Measurements from ENCODE around the gene SMCO2.

Gene SMCO2

DNA sequence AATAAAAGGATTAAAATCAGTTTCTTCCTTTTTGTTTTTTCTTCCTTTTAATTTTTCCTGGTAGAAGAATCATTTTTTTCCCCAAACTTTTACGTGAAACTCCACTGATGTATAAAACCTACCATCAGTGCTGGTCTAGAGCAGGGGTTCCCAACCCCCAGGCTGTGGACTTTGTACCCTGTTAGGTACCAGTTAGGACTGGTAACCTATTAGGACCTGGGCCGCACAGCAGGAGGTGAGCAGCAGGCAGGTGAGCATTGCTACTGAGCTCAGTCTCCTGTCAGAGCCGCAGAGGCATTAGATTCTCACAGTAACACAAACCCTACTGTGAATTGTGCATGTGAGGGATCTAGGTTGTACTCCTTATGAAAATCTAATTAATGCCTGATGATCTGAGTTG is 10.1 kb downstream of the SMCO2 start:
- Histone ChIP-seq H3K9ac (ENCODE audit: low read length) (no peak overlapping the region), H3K18ac (ENCODE audit: low read length) (no peak overlapping the region), H3K79me2 (ENCODE audit: control insufficient read depth, insufficient read depth, low read length) (no peaks in the 10 kb centered on the region), H3K27ac (ENCODE audit: low read depth, low read length) (no peak overlapping the region), H2BK15ac (replicated peaks; ENCODE audit: low read depth) (no peak overlapping the region), H3K4me2 (ENCODE audit: low read length) (no peak overlapping the region), H3K36me3 (ENCODE audit: control insufficient read depth, insufficient read depth, low read length) (no peaks in the 10 kb centered on the region), H3K79me1 (ENCODE audit: low read length) (no peaks in the 10 kb centered on the region), H2BK120ac (ENCODE audit: low read depth, low read length) (no peak overlapping the region), H4K5ac (ENCODE audit: low read length) (no peak overlapping the region), H3K4me3 (ENCODE audit: low read length) (no peak overlapping the region), H2AK5ac (ENCODE audit: low read length) (no peak overlapping the region), H3K4me1 (ENCODE audit: control insufficient read depth, low read depth, low read length) (no peaks in the 10 kb centered on the region), H3K4ac (ENCODE audit: low read depth, low read length) (no peak overlapping the region), H4K8ac (ENCODE audit: low read depth, low read length) (no peak overlapping the region), H3K56ac (ENCODE audit: low read length) (no peak overlapping the region), H3K23ac (ENCODE audit: low read length) (no peak overlapping the region), H3K27me3 (ENCODE audit: insufficient read depth, low read length, poor library complexity) (no peaks in the 10 kb centered on the region), H2BK5ac (ENCODE audit: low read length) (no peak overlapping the region)
- no peak for DNase-seq
- no CpG with 5 or more reads among the region's 3 CpGs for WGBS (ENCODE audit: extremely low coverage, insufficient coverage, low lambda C conversion rate)

DNA sequence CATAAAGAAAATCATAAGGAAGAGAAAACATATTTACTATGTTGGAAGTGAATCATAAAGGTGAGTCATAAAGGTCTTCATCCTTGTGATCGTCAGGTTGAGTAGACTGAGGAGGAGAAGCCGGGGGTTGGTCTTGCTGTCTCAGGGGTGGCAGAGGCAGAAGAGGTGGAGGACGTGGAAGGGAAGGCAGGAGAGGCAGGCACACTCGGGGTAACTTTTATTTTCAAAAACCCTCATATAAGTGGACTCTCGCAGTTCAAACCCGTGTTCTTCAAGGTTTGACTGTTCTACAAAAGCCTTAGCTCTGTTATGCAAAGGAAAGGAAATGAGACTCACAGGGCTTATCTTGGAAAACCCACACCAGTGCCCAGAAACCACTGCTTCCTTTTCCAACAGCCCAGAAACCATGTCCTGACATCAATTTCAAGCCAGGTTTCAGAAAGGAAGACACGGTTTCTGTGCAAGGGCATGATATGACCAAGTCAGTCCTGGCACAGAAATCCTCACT is 14.0 kb downstream of the SMCO2 start:
- Histone ChIP-seq H4K5ac (ENCODE audit: low read length) (no peak overlapping the region), H3K4ac (ENCODE audit: low read depth, low read length) (no peak overlapping the region), H3K27ac (ENCODE audit: low read depth, low read length) (no peak overlapping the region), H3K56ac (ENCODE audit: low read length) (no peak overlapping the region), H3K27me3 (ENCODE audit: insufficient read depth, low read length, poor library complexity) (no peaks in the 10 kb centered on the region), H2BK5ac (ENCODE audit: low read length) (no peak overlapping the region), H2BK15ac (replicated peaks; ENCODE audit: low read depth) (no peak overlapping the region), H3K4me1 (ENCODE audit: control insufficient read depth, low read depth, low read length) (no peaks in the 10 kb centered on the region), H4K8ac (ENCODE audit: low read depth, low read length) (no peak overlapping the region), H3K4me3 (ENCODE audit: low read length) (no peak overlapping the region), H3K36me3 (ENCODE audit: control insufficient read depth, insufficient read depth, low read length) (no peaks in the 10 kb centered on the region), H3K9ac (ENCODE audit: low read length) (no peak overlapping the region), H3K79me2 (ENCODE audit: control insufficient read depth, insufficient read depth, low read length) (no peaks in the 10 kb centered on the region), H2AK5ac (ENCODE audit: low read length) (no peak overlapping the region), H3K23ac (ENCODE audit: low read length) (no peak overlapping the region), H2BK120ac (ENCODE audit: low read depth, low read length) (no peak overlapping the region), H3K4me2 (ENCODE audit: low read length) (no peak overlapping the region), H3K18ac (ENCODE audit: low read length) (no peak overlapping the region), H3K79me1 (ENCODE audit: low read length) (no peaks in the 10 kb centered on the region)
- WGBS (ENCODE audit: extremely low coverage, insufficient coverage, low lambda C conversion rate) = no CpG with 5 or more reads among the region's 7 CpGs
- no peak for DNase-seq

DNA sequence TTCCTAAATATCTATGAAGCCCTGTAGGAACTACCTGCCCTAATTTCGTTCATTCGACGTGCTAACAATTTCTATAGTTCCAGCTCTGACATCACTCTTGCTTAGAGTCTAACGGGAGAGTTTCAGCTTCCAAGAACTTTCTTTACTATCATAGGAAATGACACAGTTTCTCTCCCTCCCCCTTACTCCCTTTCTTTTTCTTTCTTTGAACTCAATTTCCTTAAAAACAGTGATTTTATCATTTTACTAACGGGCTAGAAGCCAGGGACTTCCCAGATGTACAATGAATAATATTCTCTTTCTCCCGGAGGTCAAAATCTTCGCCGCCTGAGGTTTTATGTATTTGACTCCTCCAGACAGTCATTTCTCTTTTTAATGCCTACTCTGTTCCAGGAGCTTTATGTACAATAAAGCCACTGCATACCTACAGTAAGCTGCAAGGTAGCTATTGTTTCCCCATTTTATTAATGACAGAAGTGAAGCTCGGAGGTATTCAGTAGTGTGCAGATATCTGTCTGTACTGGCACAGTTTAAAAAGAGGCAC is 15.7 kb downstream of the SMCO2 start:
- no peak for DNase-seq

DNA sequence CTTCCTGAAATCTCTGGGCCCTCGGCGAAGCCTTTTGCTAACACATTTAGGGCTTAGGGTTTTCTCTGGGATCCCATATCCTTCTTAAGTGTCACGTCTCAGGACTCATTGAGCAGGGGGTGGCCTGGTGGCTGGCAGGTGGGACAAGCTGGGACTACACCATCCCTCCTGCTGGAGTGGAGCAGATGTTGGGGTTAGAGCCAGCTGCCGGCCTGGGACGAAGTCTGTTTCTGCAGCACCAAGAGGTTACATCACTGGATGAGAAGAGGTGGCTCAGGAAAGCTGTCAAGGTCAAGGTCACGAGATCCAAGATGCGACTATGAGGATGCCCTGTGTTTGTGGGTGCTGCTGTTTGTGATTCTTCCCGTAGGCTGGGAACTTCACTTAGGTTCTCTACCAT is 16.3 kb downstream of the SMCO2 start:
- Histone ChIP-seq H3K27me3 (ENCODE audit: insufficient read depth, low read length, poor library complexity) (no peaks in the 10 kb centered on the region), H3K79me2 (ENCODE audit: control insufficient read depth, insufficient read depth, low read length) (no peaks in the 10 kb centered on the region), H3K56ac (ENCODE audit: low read length) (no peak overlapping the region), H3K4me1 (ENCODE audit: control insufficient read depth, low read depth, low read length) (no peaks in the 10 kb centered on the region), H3K4me3 (ENCODE audit: low read length) (no peak overlapping the region), H4K8ac (ENCODE audit: low read depth, low read length) (no peak overlapping the region), H2BK5ac (ENCODE audit: low read length) (no peak overlapping the region), H3K79me1 (ENCODE audit: low read length) (no peaks in the 10 kb centered on the region), H3K9ac (ENCODE audit: low read length) (no peak overlapping the region), H3K18ac (ENCODE audit: low read length) (no peak overlapping the region), H2BK15ac (replicated peaks; ENCODE audit: low read depth) (no peak overlapping the region), H3K4me2 (ENCODE audit: low read length) (no peak overlapping the region), H3K4ac (ENCODE audit: low read depth, low read length) (no peak overlapping the region), H3K23ac (ENCODE audit: low read length) (no peak overlapping the region), H2BK120ac (ENCODE audit: low read depth, low read length) (no peak overlapping the region), H4K5ac (ENCODE audit: low read length) (no peak overlapping the region), H2AK5ac (ENCODE audit: low read length) (no peak overlapping the region), H3K27ac (ENCODE audit: low read depth, low read length) (no peak overlapping the region), H3K36me3 (ENCODE audit: control insufficient read depth, insufficient read depth, low read length) (no peaks in the 10 kb centered on the region)
- no CpG with 5 or more reads among the region's 8 CpGs for WGBS (ENCODE audit: extremely low coverage, insufficient coverage, low lambda C conversion rate)
- DNase-seq = no peak

More for the DNA sequence above, 15.7 kb downstream of the SMCO2 start:
- Histone ChIP-seq H3K4me3 (ENCODE audit: low read length) (no peak overlapping the region), H3K9ac (ENCODE audit: low read length) (no peak overlapping the region), H3K27ac (ENCODE audit: low read depth, low read length) (no peak overlapping the region), H2AK5ac (ENCODE audit: low read length) (no peak overlapping the region), H2BK120ac (ENCODE audit: low read depth, low read length) (no peak overlapping the region), H3K4ac (ENCODE audit: low read depth, low read length) (no peak overlapping the region), H3K23ac (ENCODE audit: low read length) (no peak overlapping the region), H3K18ac (ENCODE audit: low read length) (no peak overlapping the region), H3K79me1 (ENCODE audit: low read length) (no peaks in the 10 kb centered on the region), H2BK15ac (replicated peaks; ENCODE audit: low read depth) (no peak overlapping the region), H3K79me2 (ENCODE audit: control insufficient read depth, insufficient read depth, low read length) (no peaks in the 10 kb centered on the region), H3K27me3 (ENCODE audit: insufficient read depth, low read length, poor library complexity) (no peaks in the 10 kb centered on the region), H3K4me2 (ENCODE audit: low read length) (no peak overlapping the region), H3K4me1 (ENCODE audit: control insufficient read depth, low read depth, low read length) (no peaks in the 10 kb centered on the region), H4K5ac (ENCODE audit: low read length) (no peak overlapping the region), H3K36me3 (ENCODE audit: control insufficient read depth, insufficient read depth, low read length) (no peaks in the 10 kb centered on the region), H2BK5ac (ENCODE audit: low read length) (no peak overlapping the region), H4K8ac (ENCODE audit: low read depth, low read length) (no peak overlapping the region), H3K56ac (ENCODE audit: low read length) (no peak overlapping the region)
- no CpG with 5 or more reads among the region's 9 CpGs for WGBS (ENCODE audit: extremely low coverage, insufficient coverage, low lambda C conversion rate)

DNA sequence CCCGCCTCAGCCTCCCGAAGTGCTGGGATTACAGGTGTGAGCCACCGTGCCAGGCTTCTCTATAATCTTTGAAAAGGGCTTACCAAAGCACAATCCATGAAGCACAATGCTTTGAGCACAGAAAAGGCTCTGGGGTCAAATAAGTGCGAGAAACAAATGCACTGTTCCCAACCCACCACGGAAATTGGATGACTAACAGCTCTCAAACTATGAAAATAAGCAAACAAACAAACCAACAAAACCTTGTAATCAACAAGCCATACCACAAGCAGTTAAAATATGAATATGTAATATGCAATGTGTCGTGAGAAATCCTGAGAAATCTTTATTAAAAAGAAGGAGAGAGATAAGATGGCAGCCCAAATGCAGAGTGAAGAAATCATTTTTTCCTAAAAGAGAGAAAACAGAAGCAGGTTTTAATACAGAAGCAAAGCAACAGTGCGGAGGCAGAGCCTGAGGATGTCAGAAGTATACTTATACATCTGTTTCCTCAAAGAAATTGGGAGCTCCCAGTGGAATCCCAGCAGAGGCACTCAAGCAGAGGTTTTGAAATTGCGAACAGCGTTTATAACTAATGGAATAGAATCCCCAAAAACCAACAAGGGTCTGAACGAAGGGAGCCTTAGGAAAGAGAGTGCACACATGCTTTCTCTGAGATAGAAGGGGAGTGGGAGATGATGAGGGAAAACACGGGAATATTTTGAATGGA is 17.1 kb downstream of the SMCO2 start:
- Histone ChIP-seq H3K4me1 (ENCODE audit: control insufficient read depth, low read depth, low read length) (no peaks in the 10 kb centered on the region), H2BK120ac (ENCODE audit: low read depth, low read length) (no peak overlapping the region), H3K18ac (ENCODE audit: low read length) (no peak overlapping the region), H3K79me2 (ENCODE audit: control insufficient read depth, insufficient read depth, low read length) (no peaks in the 10 kb centered on the region), H3K4me2 (ENCODE audit: low read length) (no peak overlapping the region), H2BK5ac (ENCODE audit: low read length) (no peak overlapping the region), H3K4ac (ENCODE audit: low read depth, low read length) (no peak overlapping the region), H3K27ac (ENCODE audit: low read depth, low read length) (no peak overlapping the region), H3K4me3 (ENCODE audit: low read length) (no peak overlapping the region), H2AK5ac (ENCODE audit: low read length) (no peak overlapping the region), H3K27me3 (ENCODE audit: insufficient read depth, low read length, poor library complexity) (no peaks in the 10 kb centered on the region), H2BK15ac (replicated peaks; ENCODE audit: low read depth) (no peak overlapping the region), H3K23ac (ENCODE audit: low read length) (no peak overlapping the region), H3K79me1 (ENCODE audit: low read length) (no peaks in the 10 kb centered on the region), H3K36me3 (ENCODE audit: control insufficient read depth, insufficient read depth, low read length) (no peaks in the 10 kb centered on the region), H3K56ac (ENCODE audit: low read length) (no peak overlapping the region), H4K8ac (ENCODE audit: low read depth, low read length) (no peak overlapping the region), H3K9ac (ENCODE audit: low read length) (no peak overlapping the region), H4K5ac (ENCODE audit: low read length) (no peak overlapping the region)
- no peak for DNase-seq
- no CpG with 5 or more reads among the region's 11 CpGs for WGBS (ENCODE audit: extremely low coverage, insufficient coverage, low lambda C conversion rate)

DNA sequence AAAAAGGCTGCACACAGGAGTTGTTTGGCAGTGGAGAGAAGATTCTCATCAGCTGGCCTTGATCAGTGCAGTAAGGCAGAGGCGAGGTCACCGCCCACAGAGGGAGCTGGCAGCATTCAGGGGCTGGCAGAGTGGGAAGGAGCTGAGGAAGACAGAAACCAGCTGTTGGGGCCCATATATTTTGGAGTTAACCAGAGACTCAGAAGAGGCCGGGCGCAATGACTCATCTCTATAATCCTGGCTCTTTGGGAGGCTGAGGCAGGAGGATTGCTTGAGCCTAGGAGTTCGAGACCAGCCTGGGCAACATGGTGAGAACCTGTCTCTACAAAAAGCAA is 17.7 kb downstream of the SMCO2 start:
- no peak for DNase-seq
- Histone ChIP-seq H3K79me2 (ENCODE audit: control insufficient read depth, insufficient read depth, low read length) (no peaks in the 10 kb centered on the region), H3K18ac (ENCODE audit: low read length) (no peak overlapping the region), H3K4me2 (ENCODE audit: low read length) (no peak overlapping the region), H4K8ac (ENCODE audit: low read depth, low read length) (no peak overlapping the region), H3K36me3 (ENCODE audit: control insufficient read depth, insufficient read depth, low read length) (no peaks in the 10 kb centered on the region), H3K23ac (ENCODE audit: low read length) (no peak overlapping the region), H2AK5ac (ENCODE audit: low read length) (no peak overlapping the region), H3K4me3 (ENCODE audit: low read length) (no peak overlapping the region), H4K5ac (ENCODE audit: low read length) (no peak overlapping the region), H2BK5ac (ENCODE audit: low read length) (no peak overlapping the region), H3K4me1 (ENCODE audit: control insufficient read depth, low read depth, low read length) (no peaks in the 10 kb centered on the region), H3K27ac (ENCODE audit: low read depth, low read length) (no peak overlapping the region), H2BK15ac (replicated peaks; ENCODE audit: low read depth) (no peak overlapping the region), H3K27me3 (ENCODE audit: insufficient read depth, low read length, poor library complexity) (no peaks in the 10 kb centered on the region), H3K56ac (ENCODE audit: low read length) (no peak overlapping the region), H2BK120ac (ENCODE audit: low read depth, low read length) (no peak overlapping the region), H3K4ac (ENCODE audit: low read depth, low read length) (no peak overlapping the region), H3K9ac (ENCODE audit: low read length) (no peak overlapping the region), H3K79me1 (ENCODE audit: low read length) (no peaks in the 10 kb centered on the region)
- WGBS (ENCODE audit: extremely low coverage, insufficient coverage, low lambda C conversion rate) = no CpG with 5 or more reads among the region's 5 CpGs
